Activated B cell treated with CpG ODN at 0.5 μM for 24 hours (primary cell): ENCODE data around the gene GPR183. TPM values are rescaled to one million over a fixed set of nuclear protein-coding genes. Genes with fewer than 3 reads are reported as not detected.

Experiments
- ATAC-seq: fragments of 200-7000 bp; cut with Tn5 transposase; one replicate; pipeline ENCODE4 v1.10.0; 2021; ENCODE audit warnings: low read depth, mild to moderate bottlenecking, moderate library complexity
- CTCF ChIA-PET: fragments of 350-600 bp; sonication (Branson Sonifier 250); formaldehyde crosslinking; loops from one replicate; lab custom pipeline; 2021; ENCODE audit warnings: antibody characterized with exemption; lab: Charles Lee
- POLR2A ChIA-PET: fragments of 350-600 bp; sonication (Branson Sonifier 250); formaldehyde crosslinking; loops from one replicate; lab custom pipeline; 2021; ENCODE audit warnings: antibody characterized with exemption; lab: Charles Lee
- DNase-seq: peaks from one replicate; pipeline ENCODE4 v3.0.0; 2022
- H3K27ac Mint-ChIP-seq: one replicate; pipeline ENCODE4 v1.8.0; 2020; ENCODE audit warnings: mixed read lengths
- H3K27me3 Mint-ChIP-seq: one replicate; pipeline ENCODE4 v1.8.0; 2021; ENCODE audit warnings: mixed read lengths
- H3K36me3 Mint-ChIP-seq: one replicate; pipeline ENCODE4 v1.8.0; 2021; ENCODE audit warnings: low read depth, mixed read lengths
- H3K4me1 Mint-ChIP-seq: one replicate; pipeline ENCODE4 v1.8.0; 2021; ENCODE audit warnings: mixed read lengths
- H3K4me3 Mint-ChIP-seq: one replicate; pipeline ENCODE4 v1.8.0; 2020; ENCODE audit warnings: mild to moderate bottlenecking, mixed read lengths
- H3K9me3 Mint-ChIP-seq: one replicate; pipeline ENCODE4 v1.8.0; 2020; ENCODE audit warnings: mixed read lengths
- CTCF ChIP-seq: fragments of 200-600 bp; IDR thresholded peaks from one replicate; pipeline ENCODE4 v1.8.0; 2022; ENCODE audit warnings: antibody characterized with exemption, mild to moderate bottlenecking
- intact Hi-C: fragments of 100-400 bp; cut with micrococcal nuclease; formaldehyde crosslinking; loops from one replicate; pipeline ENCODE4 v1.15.1; 2024
- total RNA-seq: library from RNA; stranded (reverse); gene quantifications from 2 replicates; pipeline ENCODE4 v1.2.3, GENCODE V29; 2022

GPR183 gene
- total RNA-seq, 1 donor from 2014 or later = 84.5 TPM

GRCh38 chr13:99335603-99336002, 28.4 kb upstream of the GPR183 start:
- ATAC-seq = peak; percentile 94
- Mint-ChIP-seq H3K27ac (peak overlapping the region; percentile 77), H3K36me3 (peaks cover 29% of the 10 kb centered on the region), H3K4me3 (peak overlapping the region; percentile 29), H3K4me1 (peaks cover 56% of the 10 kb centered on the region), H3K27me3 (no peaks in the 10 kb centered on the region), H3K9me3 (no peaks in the 10 kb centered on the region)
- CTCF ChIA-PET = interaction anchor here (0.6 to 2.6 kb wide), 13 partner anchors 11 to 120 kb away, joined by 3 to 14 read pairs (median 4); no protein-coding TSS in a partner anchor
- POLR2A ChIA-PET = interaction anchor here (0.6 to 3.2 kb wide), 17 partner anchors 11 to 66 kb away, joined by 3 to 21 read pairs (median 6); partner anchors contain the start of gene GPR183
- DNase-seq = peak; percentile 40
- TF ChIP-seq CTCF = no peak
- intact Hi-C loops = loop anchor here (1.0 to 2.0 kb wide), 4 partner anchors 13 to 52 kb away; no protein-coding TSS in a partner anchor

GRCh38 chr13:99335087-99335486, 27.9 kb upstream of the GPR183 start:
- no peak for TF ChIP-seq CTCF
- Mint-ChIP-seq H3K4me3 (peak overlapping the region; percentile 29), H3K27me3 (no peaks in the 10 kb centered on the region), H3K27ac (peak overlapping the region; percentile 77), H3K4me1 (peaks cover 53% of the 10 kb centered on the region), H3K9me3 (no peaks in the 10 kb centered on the region), H3K36me3 (peaks cover 27% of the 10 kb centered on the region)
- POLR2A ChIA-PET = interaction anchor here (0.7 to 3.2 kb wide), 15 partner anchors 10 to 65 kb away, joined by 3 to 21 read pairs (median 6); partner anchors contain the start of gene GPR183
- intact Hi-C loops = loop anchor here (1.0 to 2.0 kb wide), 4 partner anchors 13 to 52 kb away; no protein-coding TSS in a partner anchor
- no peak for ATAC-seq
- DNase-seq = no peak
- CTCF ChIA-PET = interaction anchor here (0.6 to 2.6 kb wide), 11 partner anchors 10 to 102 kb away, joined by 3 to 14 read pairs (median 4); no protein-coding TSS in a partner anchor

GRCh38 chr13:99334221-99334620, 27.0 kb upstream of the GPR183 start:
- no peak for DNase-seq
- ChIA-PET POLR2A (interaction anchor here (1.4 to 3.2 kb wide), 6 partner anchors 9 to 41 kb away, joined by 3 to 21 read pairs (median 8); partner anchors contain the start of gene GPR183), CTCF (interaction anchor here (0.6 to 2.6 kb wide), 6 partner anchors 12 to 103 kb away, joined by 3 to 14 read pairs (median 3); no protein-coding TSS in a partner anchor)
- H3K27me3 Mint-ChIP-seq = no peaks in the 10 kb centered on the region
- intact Hi-C loops = loop anchor here (2.0 kb wide), 1 partner anchor 41 kb away; no protein-coding TSS in a partner anchor
- H3K4me3 Mint-ChIP-seq = no peak overlapping the region
- peaks cover 32% of the 10 kb centered on the region for H3K36me3 Mint-ChIP-seq
- TF ChIP-seq CTCF = no peak
- H3K9me3 Mint-ChIP-seq = no peaks in the 10 kb centered on the region
- H3K4me1 Mint-ChIP-seq = peaks cover 53% of the 10 kb centered on the region
- H3K27ac Mint-ChIP-seq = no peak overlapping the region
- ATAC-seq = no peak

- no peak for TF ChIP-seq CTCF
- Mint-ChIP-seq H3K4me1 (peaks cover 43% of the 10 kb centered on the region), H3K9me3 (no peaks in the 10 kb centered on the region), H3K27ac (no peak overlapping the region), H3K4me3 (no peak overlapping the region), H3K27me3 (no peaks in the 10 kb centered on the region), H3K36me3 (peaks cover 26% of the 10 kb centered on the region)
- intact Hi-C loops = no loop called here
- no peak for ATAC-seq
- CTCF ChIA-PET = interaction anchor here (0.6 kb wide), 2 partner anchors 25 to 62 kb away, joined by 3 read pairs; partner anchors contain the start of gene GPR183
- DNase-seq = no peak
- POLR2A ChIA-PET = interaction anchor here (1.2 kb wide), 1 partner anchor 21 kb away, joined by 3 read pairs; no protein-coding TSS in a partner anchor
Observed at GRCh38 chr13:99332456-99332855, 25.3 kb upstream of the GPR183 start.

GRCh38 chr13:99331881-99332293, 24.7 kb upstream of the GPR183 start:
- H3K9me3 Mint-ChIP-seq = no peaks in the 10 kb centered on the region
- ATAC-seq (no peak), DNase-seq (no peak)
- CTCF ChIA-PET = interaction anchor here (0.6 kb wide), 1 partner anchor 25 kb away, joined by 3 read pairs; the partner anchor contains the start of gene GPR183
- peaks cover 28% of the 10 kb centered on the region for H3K36me3 Mint-ChIP-seq
- H3K4me3 Mint-ChIP-seq = no peak overlapping the region
- no peaks in the 10 kb centered on the region for H3K27me3 Mint-ChIP-seq
- no peak overlapping the region for H3K27ac Mint-ChIP-seq
- no peak for TF ChIP-seq CTCF
- intact Hi-C loops = no loop called here
- POLR2A ChIA-PET = interaction anchor here (1.2 kb wide), 1 partner anchor 21 kb away, joined by 3 read pairs; no protein-coding TSS in a partner anchor
- peaks cover 45% of the 10 kb centered on the region for H3K4me1 Mint-ChIP-seq
